ENCODE results near the gene CPT1B.
"Not testable (repeated sequence)": the region's sequence is repeated elsewhere in the genome, so short reads cannot be mapped to it uniquely, and the experiment has no call there.

The CPT1B gene

DNA sequence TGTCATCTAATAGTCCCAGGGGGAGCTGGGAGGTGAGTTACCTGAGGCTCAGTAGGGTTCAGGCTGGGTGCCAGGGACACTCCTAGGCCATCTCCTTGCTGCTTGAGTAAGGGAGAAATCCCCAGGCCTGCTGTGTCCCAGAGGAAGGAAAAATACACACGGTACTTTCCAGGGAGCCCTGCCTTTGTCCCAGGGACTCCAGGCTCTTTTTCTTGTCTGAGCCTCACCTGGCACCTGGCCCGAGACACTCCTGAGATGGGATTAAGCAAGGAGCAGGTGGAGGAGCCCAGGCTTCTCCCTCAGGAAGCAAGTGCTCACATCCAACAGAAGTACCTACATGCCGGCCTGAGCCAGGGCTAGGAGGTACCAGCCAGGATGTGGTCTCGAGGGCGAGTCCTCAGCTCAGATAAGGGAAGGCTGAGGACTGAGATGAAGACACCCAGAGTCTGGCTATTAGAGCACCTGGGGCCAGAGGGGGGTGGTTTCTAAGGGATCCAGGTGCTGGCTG is 33.4 kb downstream of the CPT1B start:
- TF ChIP-seq, protein P1, sequence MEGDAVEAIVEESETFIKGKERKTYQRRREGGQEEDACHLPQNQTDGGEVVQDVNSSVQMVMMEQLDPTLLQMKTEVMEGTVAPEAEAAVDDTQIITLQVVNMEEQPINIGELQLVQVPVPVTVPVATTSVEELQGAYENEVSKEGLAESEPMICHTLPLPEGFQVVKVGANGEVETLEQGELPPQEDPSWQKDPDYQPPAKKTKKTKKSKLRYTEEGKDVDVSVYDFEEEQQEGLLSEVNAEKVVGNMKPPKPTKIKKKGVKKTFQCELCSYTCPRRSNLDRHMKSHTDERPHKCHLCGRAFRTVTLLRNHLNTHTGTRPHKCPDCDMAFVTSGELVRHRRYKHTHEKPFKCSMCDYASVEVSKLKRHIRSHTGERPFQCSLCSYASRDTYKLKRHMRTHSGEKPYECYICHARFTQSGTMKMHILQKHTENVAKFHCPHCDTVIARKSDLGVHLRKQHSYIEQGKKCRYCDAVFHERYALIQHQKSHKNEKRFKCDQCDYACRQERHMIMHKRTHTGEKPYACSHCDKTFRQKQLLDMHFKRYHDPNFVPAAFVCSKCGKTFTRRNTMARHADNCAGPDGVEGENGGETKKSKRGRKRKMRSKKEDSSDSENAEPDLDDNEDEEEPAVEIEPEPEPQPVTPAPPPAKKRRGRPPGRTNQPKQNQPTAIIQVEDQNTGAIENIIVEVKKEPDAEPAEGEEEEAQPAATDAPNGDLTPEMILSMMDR (IDR thresholded peaks at IDR 0.05; ENCODE audit: control insufficient read depth, extremely low read depth, insufficient read depth), result no peak
- DNase-seq (ENCODE audit: low read depth), result no peak
- H3K4me3 ChIP-seq (ENCODE audit: low read depth, low read length), result no peak overlapping the region

DNA sequence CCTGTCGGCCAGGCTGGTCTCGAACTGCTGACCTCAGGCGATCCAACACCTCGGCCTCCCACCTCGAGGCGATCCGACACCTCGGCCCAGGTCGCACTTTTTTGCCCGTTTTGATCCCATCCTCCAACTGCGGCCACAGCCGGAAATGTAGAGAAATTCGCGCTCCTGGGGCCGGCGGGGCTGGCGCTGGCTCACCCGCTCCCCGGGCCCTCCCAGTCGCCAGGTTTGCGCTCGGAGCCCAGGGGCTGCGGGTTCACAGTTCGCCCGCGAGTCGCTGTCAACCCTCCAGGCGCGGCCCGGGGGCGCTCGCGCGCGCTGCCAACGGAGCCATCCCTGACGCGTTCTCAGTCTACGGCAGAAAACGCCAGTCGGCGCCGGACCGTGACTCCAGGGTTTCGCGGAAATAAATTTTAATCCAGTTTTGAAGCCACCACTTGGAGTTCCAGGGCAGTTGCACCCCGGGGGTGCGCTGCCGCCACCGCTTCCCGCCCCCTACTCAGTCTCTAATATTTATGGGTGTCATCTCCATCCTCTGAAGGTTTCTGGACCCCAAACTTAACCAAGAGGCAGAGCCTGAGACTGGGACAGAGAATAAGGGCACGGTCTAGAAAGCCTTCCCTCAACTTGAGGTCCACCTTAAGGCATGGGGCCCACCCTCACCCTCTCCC is 34.0 kb downstream of the CPT1B start:
- TF ChIP-seq, protein P1 (IDR thresholded peaks at IDR 0.05; ENCODE audit: control insufficient read depth, extremely low read depth, insufficient read depth), result no peak
- no peak overlapping the region for H3K4me3 ChIP-seq (ENCODE audit: low read depth, low read length)
- no peak for DNase-seq (ENCODE audit: low read depth)

DNA sequence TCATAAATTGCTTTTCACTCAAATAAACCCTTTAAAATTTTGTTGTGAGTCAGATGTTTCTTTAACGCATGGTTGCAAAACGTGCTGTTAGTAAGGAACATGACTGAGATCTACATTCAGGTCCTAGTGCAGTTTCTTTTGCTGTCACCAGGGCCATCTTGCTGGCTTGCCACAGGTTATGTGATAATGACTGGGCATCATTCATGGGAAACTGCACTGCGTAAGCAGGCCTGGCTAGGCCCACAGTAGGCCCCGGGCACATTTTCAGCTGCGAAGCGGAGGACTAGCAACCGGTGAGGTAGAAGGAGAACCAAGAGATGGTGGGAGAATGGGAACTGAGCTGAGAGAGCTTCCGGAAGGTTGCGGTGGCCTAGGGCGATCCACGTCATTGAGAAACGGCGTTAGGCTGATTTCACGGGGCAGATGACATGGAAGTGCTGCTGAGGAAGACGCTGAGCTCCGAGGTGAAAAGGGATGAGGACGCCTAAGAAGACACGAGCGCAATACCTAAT is 35.8 kb downstream of the CPT1B start:
- TF ChIP-seq, protein P1 (IDR thresholded peaks at IDR 0.05; ENCODE audit: control insufficient read depth, extremely low read depth, insufficient read depth), result no peak
- H3K4me3 ChIP-seq (ENCODE audit: low read depth, low read length), result no peak overlapping the region
- no peak for DNase-seq (ENCODE audit: low read depth)

DNA sequence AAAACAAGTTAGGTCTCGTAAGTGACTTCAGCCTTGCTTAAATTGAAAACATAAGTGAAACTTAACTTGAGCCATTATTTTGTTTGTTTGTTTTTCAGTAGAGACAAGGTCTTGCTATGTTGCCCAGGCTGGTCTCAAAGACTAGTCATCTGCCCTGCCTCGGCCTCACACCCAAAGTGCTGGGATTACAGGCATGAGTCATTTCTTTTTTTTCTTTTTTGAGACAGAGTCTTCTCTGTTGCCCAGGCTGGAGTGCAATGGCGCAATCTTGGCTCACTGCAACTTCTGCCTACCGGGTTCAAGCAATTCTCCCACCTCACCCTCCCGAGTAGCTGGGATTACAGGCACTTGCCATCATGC is 36.6 kb downstream of the CPT1B start:
- H3K4me3 ChIP-seq (ENCODE audit: low read depth, low read length); DNase-seq (ENCODE audit: low read depth): not testable (repeated sequence)

DNA sequence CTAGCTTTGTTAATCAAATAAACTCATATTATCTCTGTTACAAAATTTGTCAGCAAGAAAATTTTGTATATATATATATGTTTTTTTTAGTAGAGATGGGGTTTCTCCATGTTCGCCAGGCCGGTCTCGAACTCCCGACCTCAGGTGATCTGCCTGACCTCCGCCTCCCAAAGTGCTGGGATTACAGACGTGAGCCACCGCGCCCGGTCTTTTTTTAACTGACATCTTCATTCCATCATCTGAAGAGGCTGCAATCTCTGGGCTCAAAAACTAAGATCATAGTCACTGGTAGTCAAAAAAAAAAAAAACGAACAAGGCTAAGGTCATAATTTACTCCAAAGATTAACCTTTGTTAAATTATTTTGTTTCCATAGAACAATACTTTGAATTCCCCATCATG is 37.8 kb downstream of the CPT1B start:
- DNase-seq (ENCODE audit: low read depth), result no peak
- H3K4me3 ChIP-seq (ENCODE audit: low read depth, low read length), result no peak overlapping the region
- TF ChIP-seq, protein P1 (IDR thresholded peaks at IDR 0.05; ENCODE audit: control insufficient read depth, extremely low read depth, insufficient read depth), result no peak

DNA sequence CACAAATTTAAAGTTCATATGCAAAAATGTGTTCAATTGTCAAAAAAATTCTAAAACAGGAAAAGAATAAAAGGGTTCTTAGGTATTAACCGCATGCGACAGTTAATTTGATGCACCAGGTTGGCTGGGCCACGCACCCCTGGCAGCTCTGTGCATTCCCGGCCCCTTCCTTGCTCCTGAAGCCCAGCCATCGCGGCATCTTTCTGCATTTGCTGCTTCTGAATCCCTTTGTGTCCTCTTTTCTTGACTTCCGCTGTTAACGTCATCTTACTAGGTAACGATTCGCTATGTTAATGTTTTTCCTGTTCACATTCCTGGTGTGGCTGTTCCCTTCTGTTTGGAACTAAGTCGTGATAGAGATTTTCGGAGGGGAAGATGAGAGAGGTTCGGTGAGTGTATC is 40.5 kb downstream of the CPT1B start:
- no peak overlapping the region for H3K4me3 ChIP-seq (ENCODE audit: low read depth, low read length)
- DNase-seq (ENCODE audit: low read depth), result no peak
- TF ChIP-seq, protein P1 (IDR thresholded peaks at IDR 0.05; ENCODE audit: control insufficient read depth, extremely low read depth, insufficient read depth), result no peak

DNA sequence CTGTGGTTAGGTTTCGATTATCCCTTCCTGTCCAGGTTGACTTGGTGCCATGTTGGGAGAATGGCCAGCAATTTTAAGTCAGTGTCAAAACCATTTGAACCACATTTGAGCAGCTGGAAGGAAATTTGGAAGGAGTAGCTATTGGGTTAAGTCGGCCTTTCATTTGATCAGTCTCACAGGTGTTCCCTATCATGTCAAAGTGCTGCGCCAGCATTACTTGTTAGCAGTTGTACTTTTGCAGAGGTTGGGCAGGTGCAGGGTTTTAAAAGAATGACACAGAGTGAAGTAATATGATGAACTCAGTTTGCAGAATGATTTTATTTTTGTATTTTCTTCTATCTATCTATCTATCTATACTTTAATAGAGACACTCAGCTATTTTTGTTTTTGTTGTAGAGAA is 42.0 kb downstream of the CPT1B start:
- H3K4me3 ChIP-seq (ENCODE audit: low read depth, low read length), result no peak overlapping the region
- TF ChIP-seq, protein P1 (IDR thresholded peaks at IDR 0.05; ENCODE audit: control insufficient read depth, extremely low read depth, insufficient read depth), result no peak
- no peak for DNase-seq (ENCODE audit: low read depth)

All from LNCaP clone FGC (cell line).